ENCODE results near the gene RNF126.

Gene RNF126

DNA sequence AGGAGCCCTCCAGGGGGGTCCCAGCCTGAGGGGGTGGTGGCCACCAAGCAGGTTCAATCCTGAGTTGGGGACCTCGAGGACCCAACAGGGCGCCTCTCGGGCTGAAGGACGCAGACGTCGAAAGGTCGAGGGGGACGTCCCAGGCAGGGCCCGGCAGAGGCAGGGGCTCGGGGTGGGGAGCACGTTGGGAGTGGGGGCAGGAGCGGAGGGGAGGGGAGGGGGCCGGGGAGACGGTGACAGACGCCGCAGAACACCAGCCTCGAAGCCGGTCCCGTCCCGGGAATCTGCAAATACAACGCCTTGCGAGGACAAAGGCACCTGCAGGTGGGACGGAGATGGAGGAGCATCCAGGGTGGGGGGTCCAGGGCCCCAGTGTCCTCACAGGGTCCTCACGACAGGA is 19.3 kb downstream of the RNF126 start:
- Histone ChIP-seq H3K79me2 (ENCODE audit: control insufficient read depth, low read length) (no peaks in the 10 kb centered on the region), H3F3A (ENCODE audit: control insufficient read depth, insufficient read depth) (no peaks in the 10 kb centered on the region), H3K4me2 (ENCODE audit: low read length) (no peak overlapping the region), H4K20me1 (ENCODE audit: control insufficient read depth, insufficient read depth, low read depth, low read length) (peaks cover 2% of the 10 kb centered on the region; the same call in 1 of the 2 replicates), H3K27me3 (ENCODE audit: control insufficient read depth, low read length) (no peaks in the 10 kb centered on the region), H3K27ac (ENCODE audit: low read depth, low read length) (no peak overlapping the region), H3K9me2 (replicated peaks; ENCODE audit: control insufficient read depth, low read length) (no peaks in the 10 kb centered on the region), H3K4me1 (ENCODE audit: control insufficient read depth, low read length) (peaks cover 13% of the 10 kb centered on the region), H3K36me3 (ENCODE audit: control insufficient read depth, low read length) (peaks cover 38% of the 10 kb centered on the region), H3K9me3 (ENCODE audit: control insufficient read depth, insufficient read depth, low read length) (no peaks in the 10 kb centered on the region), H3K4me3 (ENCODE audit: low read length) (no peak overlapping the region)
- TF ChIP-seq, protein P1, sequence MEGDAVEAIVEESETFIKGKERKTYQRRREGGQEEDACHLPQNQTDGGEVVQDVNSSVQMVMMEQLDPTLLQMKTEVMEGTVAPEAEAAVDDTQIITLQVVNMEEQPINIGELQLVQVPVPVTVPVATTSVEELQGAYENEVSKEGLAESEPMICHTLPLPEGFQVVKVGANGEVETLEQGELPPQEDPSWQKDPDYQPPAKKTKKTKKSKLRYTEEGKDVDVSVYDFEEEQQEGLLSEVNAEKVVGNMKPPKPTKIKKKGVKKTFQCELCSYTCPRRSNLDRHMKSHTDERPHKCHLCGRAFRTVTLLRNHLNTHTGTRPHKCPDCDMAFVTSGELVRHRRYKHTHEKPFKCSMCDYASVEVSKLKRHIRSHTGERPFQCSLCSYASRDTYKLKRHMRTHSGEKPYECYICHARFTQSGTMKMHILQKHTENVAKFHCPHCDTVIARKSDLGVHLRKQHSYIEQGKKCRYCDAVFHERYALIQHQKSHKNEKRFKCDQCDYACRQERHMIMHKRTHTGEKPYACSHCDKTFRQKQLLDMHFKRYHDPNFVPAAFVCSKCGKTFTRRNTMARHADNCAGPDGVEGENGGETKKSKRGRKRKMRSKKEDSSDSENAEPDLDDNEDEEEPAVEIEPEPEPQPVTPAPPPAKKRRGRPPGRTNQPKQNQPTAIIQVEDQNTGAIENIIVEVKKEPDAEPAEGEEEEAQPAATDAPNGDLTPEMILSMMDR (IDR thresholded peaks at IDR 0.05; ENCODE audit: low read depth, low read length, poor library complexity, severe bottlenecking): no peak
- TF ChIP-seq EZH2phosphoT487 (IDR thresholded peaks at IDR 0.05; ENCODE audit: borderline replicate concordance, low read length): no peak

DNA sequence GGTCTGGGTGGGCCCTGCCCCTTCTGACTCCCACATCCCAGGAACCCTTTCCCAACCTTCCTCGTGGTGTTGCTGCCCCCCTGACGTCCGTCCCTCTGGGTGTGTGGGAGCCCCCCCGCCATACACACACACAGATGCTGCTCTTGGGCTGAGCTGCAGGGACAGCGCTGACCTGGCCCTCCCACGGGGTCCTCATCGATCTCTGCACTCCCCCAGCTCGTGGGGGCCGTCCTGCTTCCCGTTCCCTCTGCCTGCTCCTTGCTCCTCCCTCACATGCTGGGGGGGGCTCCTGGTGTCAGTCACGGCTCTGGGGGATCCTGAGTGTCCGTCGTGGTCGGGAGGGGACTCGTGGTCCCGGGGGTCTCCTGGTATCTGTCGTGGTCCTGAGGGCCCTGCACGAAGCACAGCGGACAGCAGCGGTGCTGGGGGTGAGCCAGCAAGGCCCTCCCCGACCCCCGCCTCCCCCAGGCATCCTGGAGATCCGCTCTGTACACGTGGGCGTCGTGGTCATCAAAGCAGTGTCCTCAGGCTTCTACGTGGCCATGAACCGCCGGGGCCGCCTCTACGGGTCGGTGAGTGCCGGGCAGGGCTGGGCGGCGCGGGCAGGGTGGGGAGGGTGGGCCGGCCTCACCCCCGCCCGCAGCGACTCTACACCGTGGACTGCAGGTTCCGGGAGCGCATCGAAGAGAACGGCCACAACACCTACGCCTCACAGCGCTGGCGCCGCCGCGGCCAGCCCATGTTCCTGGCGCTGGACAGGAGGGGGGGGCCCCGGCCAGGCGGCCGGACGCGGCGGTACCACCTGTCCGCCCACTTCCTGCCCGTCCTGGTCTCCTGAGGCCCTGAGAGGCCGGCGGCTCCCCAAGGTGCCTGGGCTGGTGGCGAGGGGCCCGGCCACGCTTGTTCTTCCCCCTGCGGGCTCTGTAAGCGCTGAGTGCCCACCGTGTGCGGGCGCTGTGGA is 20.0 kb downstream of the RNF126 start:
- Histone ChIP-seq H3K36me3 (ENCODE audit: control insufficient read depth, low read length) (peaks cover 33% of the 10 kb centered on the region), H3K27ac (ENCODE audit: low read depth, low read length) (no peak overlapping the region), H4K20me1 (ENCODE audit: control insufficient read depth, insufficient read depth, low read depth, low read length) (peaks cover 2% of the 10 kb centered on the region; the same call in 1 of the 2 replicates), H3K9me2 (replicated peaks; ENCODE audit: control insufficient read depth, low read length) (no peaks in the 10 kb centered on the region), H3K79me2 (ENCODE audit: control insufficient read depth, low read length) (no peaks in the 10 kb centered on the region), H3K4me2 (ENCODE audit: low read length) (no peak overlapping the region), H3K4me3 (ENCODE audit: low read length) (no peak overlapping the region), H3F3A (ENCODE audit: control insufficient read depth, insufficient read depth) (no peaks in the 10 kb centered on the region), H3K9me3 (ENCODE audit: control insufficient read depth, insufficient read depth, low read length) (no peaks in the 10 kb centered on the region), H3K4me1 (ENCODE audit: control insufficient read depth, low read length) (peaks cover 13% of the 10 kb centered on the region), H3K27me3 (ENCODE audit: control insufficient read depth, low read length) (no peaks in the 10 kb centered on the region)
- TF ChIP-seq, protein P1 (IDR thresholded peaks at IDR 0.05; ENCODE audit: low read depth, low read length, poor library complexity, severe bottlenecking): no peak
- TF ChIP-seq EZH2phosphoT487 (IDR thresholded peaks at IDR 0.05; ENCODE audit: borderline replicate concordance, low read length): no peak

DNA sequence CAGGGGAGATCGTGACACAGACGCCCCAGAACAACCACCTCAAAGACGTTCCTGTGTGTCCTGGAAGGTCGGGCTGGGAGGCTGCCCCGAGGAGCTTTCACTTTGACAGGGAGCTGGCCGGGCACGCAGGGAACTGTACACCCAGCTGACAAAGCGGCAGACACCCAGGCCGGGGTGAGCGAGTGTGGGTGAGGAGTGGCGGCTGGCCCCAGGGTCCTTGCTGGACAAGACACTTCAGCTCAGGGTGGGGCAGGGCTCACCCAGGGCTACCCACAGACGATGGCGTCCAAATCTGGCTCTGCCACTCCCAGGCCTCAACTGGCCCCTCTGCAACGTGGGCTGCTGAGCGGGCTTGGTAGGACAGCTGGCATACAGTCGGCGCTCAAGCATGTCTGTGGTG is 21.3 kb downstream of the RNF126 start:
- Histone ChIP-seq H4K20me1 (ENCODE audit: control insufficient read depth, insufficient read depth, low read depth, low read length) (peaks cover 2% of the 10 kb centered on the region; the same call in 1 of the 2 replicates), H3K4me3 (ENCODE audit: low read length) (no peak overlapping the region), H3K4me1 (ENCODE audit: control insufficient read depth, low read length) (peaks cover 24% of the 10 kb centered on the region), H3K9me3 (ENCODE audit: control insufficient read depth, insufficient read depth, low read length) (no peaks in the 10 kb centered on the region), H3K27me3 (ENCODE audit: control insufficient read depth, low read length) (peaks cover 2% of the 10 kb centered on the region; the same call in 1 of the 2 replicates), H3K9me2 (replicated peaks; ENCODE audit: control insufficient read depth, low read length) (no peaks in the 10 kb centered on the region), H3K27ac (ENCODE audit: low read depth, low read length) (no peak overlapping the region), H3K4me2 (ENCODE audit: low read length) (no peak overlapping the region), H3F3A (ENCODE audit: control insufficient read depth, insufficient read depth) (no peaks in the 10 kb centered on the region; the same call in 1 of the 2 replicates), H3K36me3 (ENCODE audit: control insufficient read depth, low read length) (peaks cover 24% of the 10 kb centered on the region), H3K79me2 (ENCODE audit: control insufficient read depth, low read length) (no peaks in the 10 kb centered on the region)
- TF ChIP-seq, protein P1 (IDR thresholded peaks at IDR 0.05; ENCODE audit: low read depth, low read length, poor library complexity, severe bottlenecking): no peak
- no peak for TF ChIP-seq EZH2phosphoT487 (IDR thresholded peaks at IDR 0.05; ENCODE audit: borderline replicate concordance, low read length)

Data from DOHH2 (cell line).